Caco-2 (cell line): ENCODE results near the gene ERC1. TPM values are rescaled to one million over a fixed set of nuclear protein-coding genes. Genes with fewer than 3 reads are reported as not detected.
A peak's percentile ranks its signal among the peaks of the same experiment; 100 is the strongest.

Source experiments
- BruUV-seq: library from RNA; stranded (reverse); fragments of 400-500 nt; replicated peaks from 2 replicates; lab custom pipeline; 2021; lab: Mats Ljungman, UMichigan
- CTCF ChIA-PET: fragments of 300-600 bp; sonication (Branson Sonifier 250); formaldehyde crosslinking; loops from one replicate; lab custom pipeline; 2022; ENCODE audit warnings: antibody characterized with exemption; lab: Charles Lee
- POLR2A ChIA-PET: fragments of 300-600 bp; sonication (Branson Sonifier 250); formaldehyde crosslinking; loops from one replicate; lab custom pipeline; 2022; ENCODE audit warnings: antibody characterized with exemption; lab: Charles Lee
- DNase-seq, 2 experiments: peaks; one replicate each; pipeline versions ENCODE4 v3.0.0 to v3.0.0-alpha.2; 2020 to 2022
- H3K27me3 ChIP-seq: replicated peaks from 2 replicates; pipeline ENCODE4 v1.6.0; 2011; ENCODE audit warnings: low read length; ENCODE audit not compliant: control insufficient read depth, insufficient read depth
- H3K36me3 ChIP-seq: 2 replicates; pipeline ENCODE4 v1.5.1; 2011; ENCODE audit warnings: low read length; ENCODE audit not compliant: control insufficient read depth, insufficient read depth
- H3K4me1 ChIP-seq: fragments of 250-450 bp; sonication (Bioruptor Pico); 2 replicates; pipeline ENCODE4 v1.5.1; 2020; ENCODE audit warnings: mild to moderate bottlenecking
- H3K4me3 ChIP-seq: 2 replicates; pipeline ENCODE4 v1.5.1; 2011; ENCODE audit warnings: low read depth, mild to moderate bottlenecking, control low read depth, low read length
- H3K9me3 ChIP-seq: fragments of 250-450 bp; sonication (Bioruptor Pico); 2 replicates; pipeline ENCODE4 v1.5.1; 2020; ENCODE audit warnings: mild to moderate bottlenecking, moderate library complexity
- H3K27ac Mint-ChIP-seq: one replicate; pipeline ENCODE4 v1.8.0; 2022; ENCODE audit warnings: mixed read lengths; ENCODE audit not compliant: unreplicated experiment
- H3K27me3 Mint-ChIP-seq: one replicate; pipeline ENCODE4 v1.8.0; 2022; ENCODE audit warnings: mixed read lengths; ENCODE audit not compliant: insufficient read depth, unreplicated experiment
- H3K36me3 Mint-ChIP-seq: one replicate; pipeline ENCODE4 v1.8.0; 2022; ENCODE audit warnings: mild to moderate bottlenecking, mixed read lengths; ENCODE audit not compliant: insufficient read depth, unreplicated experiment
- H3K4me1 Mint-ChIP-seq: one replicate; pipeline ENCODE4 v1.8.0; 2022; ENCODE audit warnings: low read depth, mixed read lengths; ENCODE audit not compliant: unreplicated experiment
- H3K4me3 Mint-ChIP-seq: one replicate; pipeline ENCODE4 v1.8.0; 2022; ENCODE audit warnings: mild to moderate bottlenecking, moderate library complexity, mixed read lengths; ENCODE audit not compliant: unreplicated experiment
- H3K9me3 Mint-ChIP-seq: one replicate; pipeline ENCODE4 v1.8.0; 2022; ENCODE audit warnings: mixed read lengths; ENCODE audit not compliant: unreplicated experiment
- CTCF ChIP-seq, 2 experiments: fragments of 200-600 bp in 1 of 2; IDR thresholded peaks; 1 replicate in 1 of 2; 2 replicates in 1 of 2; pipeline versions ENCODE4 v1.5.1 to v1.8.0; 2011 to 2022; ENCODE audit warnings: antibody characterized with exemption in 1 of 2, control low read depth in 1 of 2, inconsistent platforms in 1 of 2, low read depth in 1 of 2, low read length in 1 of 2, mild to moderate bottlenecking in 1 of 2, moderate library complexity in 1 of 2; ENCODE audit not compliant: insufficient read depth in 1 of 2, severe bottlenecking in 1 of 2, unreplicated experiment in 1 of 2
- intact Hi-C: fragments of 100-400 bp; cut with micrococcal nuclease; formaldehyde crosslinking; loops from one replicate; pipeline ENCODE4 v1.10.0; 2022; ENCODE audit not compliant: unreplicated experiment
- total RNA-seq: library from RNA; stranded (reverse); gene quantifications from 2 replicates; pipeline ENCODE4 v1.2.3, GENCODE V29; 2022

The ERC1 gene
- total RNA-seq, 1 experiment from 2014 or later, result 88.4 TPM

- Histone ChIP-seq H3K9me3 (no peaks in the 10 kb centered on the region), H3K4me3 (no peak overlapping the region), H3K27me3 (no peaks in the 10 kb centered on the region), H3K4me1 (no peaks in the 10 kb centered on the region), H3K36me3 (no peaks in the 10 kb centered on the region)
- intact Hi-C loops, result loop anchor here (5.0 kb wide), 1 partner anchor 760 kb away; no protein-coding TSS in a partner anchor
- TF ChIP-seq CTCF (IDR thresholded peaks at IDR 0.05; ENCODE audit: insufficient read depth in 1 of 2, low read depth in 1 of 2, low read length in 1 of 2, severe bottlenecking in 1 of 2, unreplicated experiment in 1 of 2), result no peak
- H3K9me3 Mint-ChIP-seq, result no peaks in the 10 kb centered on the region
- ChIA-PET CTCF (no interaction called here), POLR2A (no interaction called here)
- no peak overlapping the region for H3K4me3 Mint-ChIP-seq
- no peaks in the 10 kb centered on the region for H3K4me1 Mint-ChIP-seq
- no peaks in the 10 kb centered on the region for H3K27me3 Mint-ChIP-seq
- no peak for DNase-seq
- no TSS peak for BruUV-seq
- H3K27ac Mint-ChIP-seq, result no peak overlapping the region
- no peaks in the 10 kb centered on the region for H3K36me3 Mint-ChIP-seq
These were observed 490.9 kb downstream of the ERC1 start for GRCh38 chr12:1481906-1482305.

GRCh38 chr12:1488908-1489381, 497.9 kb downstream of the ERC1 start:
- Mint-ChIP-seq H3K27ac (peak overlapping the region; percentile 4), H3K4me1 (peaks cover 9% of the 10 kb centered on the region), H3K27me3 (no peaks in the 10 kb centered on the region), H3K36me3 (peaks cover 20% of the 10 kb centered on the region), H3K4me3 (no peak overlapping the region), H3K9me3 (no peaks in the 10 kb centered on the region)
- BruUV-seq, result no TSS peak
- CTCF ChIA-PET, result no interaction called here
- no peak for TF ChIP-seq CTCF (IDR thresholded peaks at IDR 0.05; ENCODE audit: insufficient read depth in 1 of 2, low read depth in 1 of 2, low read length in 1 of 2, severe bottlenecking in 1 of 2, unreplicated experiment in 1 of 2)
- Histone ChIP-seq H3K9me3 (no peaks in the 10 kb centered on the region), H3K4me1 (no peaks in the 10 kb centered on the region), H3K36me3 (no peaks in the 10 kb centered on the region; the same call in 1 of the 2 replicates), H3K27me3 (no peaks in the 10 kb centered on the region), H3K4me3 (no peak overlapping the region)
- POLR2A ChIA-PET, result no interaction called here
- no peak for DNase-seq
- intact Hi-C loops, result no loop called here

GRCh38 chr12:1491983-1492697, 501.1 kb downstream of the ERC1 start:
- no TSS peak for BruUV-seq
- H3K9me3 Mint-ChIP-seq, result no peaks in the 10 kb centered on the region
- Histone ChIP-seq H3K9me3 (no peaks in the 10 kb centered on the region), H3K4me3 (no peak overlapping the region), H3K36me3 (no peaks in the 10 kb centered on the region; the same call in 1 of the 2 replicates), H3K4me1 (no peaks in the 10 kb centered on the region), H3K27me3 (no peaks in the 10 kb centered on the region)
- H3K27me3 Mint-ChIP-seq, result no peaks in the 10 kb centered on the region
- no peak for TF ChIP-seq CTCF (IDR thresholded peaks at IDR 0.05; ENCODE audit: insufficient read depth in 1 of 2, low read depth in 1 of 2, low read length in 1 of 2, severe bottlenecking in 1 of 2, unreplicated experiment in 1 of 2)
- intact Hi-C loops, result no loop called here
- no peak overlapping the region for H3K27ac Mint-ChIP-seq
- peaks cover 26% of the 10 kb centered on the region for H3K36me3 Mint-ChIP-seq
- ChIA-PET CTCF (no interaction called here), POLR2A (no interaction called here)
- no peak overlapping the region for H3K4me3 Mint-ChIP-seq
- peaks cover 9% of the 10 kb centered on the region for H3K4me1 Mint-ChIP-seq
- DNase-seq, result no peak
